NCI-H1694 (cell line): Measurements from ENCODE around the gene C1RL.
A peak's percentile ranks its signal among the peaks of the same experiment; 100 is the strongest.

Experiments
- DNase-seq: peaks from one replicate; lab custom pipeline; 2025; lab: John Stamatoyannopoulos, UW

The C1RL gene, protein sequence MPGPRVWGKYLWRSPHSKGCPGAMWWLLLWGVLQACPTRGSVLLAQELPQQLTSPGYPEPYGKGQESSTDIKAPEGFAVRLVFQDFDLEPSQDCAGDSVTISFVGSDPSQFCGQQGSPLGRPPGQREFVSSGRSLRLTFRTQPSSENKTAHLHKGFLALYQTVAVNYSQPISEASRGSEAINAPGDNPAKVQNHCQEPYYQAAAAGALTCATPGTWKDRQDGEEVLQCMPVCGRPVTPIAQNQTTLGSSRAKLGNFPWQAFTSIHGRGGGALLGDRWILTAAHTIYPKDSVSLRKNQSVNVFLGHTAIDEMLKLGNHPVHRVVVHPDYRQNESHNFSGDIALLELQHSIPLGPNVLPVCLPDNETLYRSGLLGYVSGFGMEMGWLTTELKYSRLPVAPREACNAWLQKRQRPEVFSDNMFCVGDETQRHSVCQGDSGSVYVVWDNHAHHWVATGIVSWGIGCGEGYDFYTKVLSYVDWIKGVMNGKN

DNA sequence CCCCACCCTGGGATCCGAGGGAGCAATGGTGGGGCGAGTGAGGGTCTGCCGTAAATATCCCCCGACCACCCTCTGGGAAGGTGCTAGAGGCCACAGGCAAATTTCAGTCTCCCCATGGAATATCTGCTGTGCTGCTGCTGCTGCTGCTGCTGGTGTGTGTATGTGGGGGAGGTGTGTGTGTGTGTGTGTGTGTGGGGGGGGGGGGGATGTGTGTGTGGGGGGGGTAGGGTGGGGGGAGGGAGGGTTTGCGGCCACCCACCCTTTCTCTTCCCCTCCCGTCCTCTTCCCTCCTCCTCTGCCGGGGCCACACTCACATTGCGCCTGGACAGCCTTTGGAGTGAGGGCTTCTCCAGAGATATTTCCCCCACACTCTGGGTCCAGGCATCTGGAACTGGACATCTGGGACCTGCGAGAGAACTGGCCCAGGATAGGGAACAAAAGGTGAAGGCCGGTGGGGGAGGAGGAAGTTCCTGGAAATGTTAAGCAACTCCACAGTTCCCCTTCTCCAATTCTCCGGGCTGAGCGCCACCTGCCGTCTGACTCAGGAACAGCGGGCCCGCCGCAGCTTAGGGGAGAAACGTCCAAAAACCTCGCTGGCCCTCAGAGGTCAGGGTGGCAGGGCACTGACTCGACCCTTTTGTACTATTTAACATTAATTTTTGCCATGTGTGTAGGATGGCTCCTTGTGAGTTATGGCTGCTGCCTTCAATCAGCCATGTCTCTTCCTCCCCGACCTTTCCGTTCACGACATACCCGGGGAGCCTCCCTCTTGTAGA, at the start of gene C1RL:
Gene C1RL (minus strand): TSS at position 419 of the 776 bp plus-strand sequence. CDS start 34 bp downstream, at position 385.
- DNase-seq = peak; percentile 20

DNA sequence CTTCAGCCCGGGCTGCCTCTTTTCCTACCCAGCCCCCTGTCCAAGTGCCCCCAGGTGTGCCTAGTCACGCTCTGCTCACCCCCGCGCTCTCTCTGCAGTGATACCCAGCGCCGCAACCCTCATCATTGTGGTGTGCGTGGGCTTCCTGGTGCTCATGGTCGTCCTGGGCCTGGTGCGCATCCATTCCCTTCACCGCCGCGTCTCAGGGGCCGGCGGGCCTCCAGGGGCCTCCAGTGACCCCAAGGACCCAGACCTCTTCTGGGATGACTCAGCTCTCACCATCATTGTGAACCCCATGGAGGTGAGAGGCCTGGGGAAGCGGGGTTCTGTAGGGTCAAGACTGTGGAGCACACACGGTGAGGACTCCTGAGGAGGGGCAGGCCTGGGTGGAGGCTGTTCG, 48.4 kb upstream of the C1RL start:
- DNase-seq = no peak

DNA sequence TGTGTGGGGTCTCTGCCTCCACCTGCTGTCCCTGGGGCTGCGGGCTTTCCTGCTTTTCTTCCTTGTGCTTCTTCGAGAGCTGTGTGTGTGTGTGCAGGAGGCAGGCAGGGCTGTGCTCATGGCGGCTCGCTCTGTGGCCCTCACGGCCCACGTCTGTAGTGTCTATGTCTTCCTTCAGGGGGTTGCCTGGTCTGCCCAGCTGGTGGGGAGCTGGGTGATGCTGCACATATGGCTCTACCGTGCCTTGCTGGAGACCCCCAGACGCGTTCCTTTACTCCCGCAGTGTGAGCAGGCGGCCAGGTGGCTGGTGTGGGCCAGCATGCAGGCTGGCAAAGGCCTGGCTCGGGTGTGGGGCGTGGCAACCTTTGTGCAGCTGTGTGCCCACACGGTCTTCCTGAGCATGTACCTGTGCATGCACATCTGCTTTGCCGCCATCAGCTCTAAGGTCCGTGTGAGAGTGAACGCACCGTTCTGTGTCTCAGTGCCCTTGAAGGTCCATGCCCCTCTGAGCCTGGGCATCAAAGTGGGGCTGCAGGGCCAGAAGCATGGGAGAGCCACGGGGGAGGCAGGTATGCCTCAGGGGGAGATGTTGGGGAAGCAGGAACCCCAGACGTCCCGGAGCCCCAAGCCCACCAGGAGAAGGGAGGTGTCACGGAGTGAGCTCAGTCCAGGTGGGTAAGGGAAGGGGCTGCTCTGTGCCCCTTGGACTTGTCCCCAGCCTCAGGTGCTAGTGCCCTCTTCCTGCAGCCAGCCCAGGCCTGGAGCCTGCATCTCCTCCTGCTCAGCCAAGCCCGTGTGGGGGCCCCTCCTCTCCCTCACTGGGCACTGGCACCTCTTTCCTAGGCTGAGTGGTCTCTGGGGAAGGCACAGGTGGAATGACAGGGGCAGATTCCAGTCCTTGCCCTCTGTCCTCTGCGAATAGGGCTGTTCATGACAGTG, 47.5 kb upstream of the C1RL start:
- DNase-seq = no peak

DNA sequence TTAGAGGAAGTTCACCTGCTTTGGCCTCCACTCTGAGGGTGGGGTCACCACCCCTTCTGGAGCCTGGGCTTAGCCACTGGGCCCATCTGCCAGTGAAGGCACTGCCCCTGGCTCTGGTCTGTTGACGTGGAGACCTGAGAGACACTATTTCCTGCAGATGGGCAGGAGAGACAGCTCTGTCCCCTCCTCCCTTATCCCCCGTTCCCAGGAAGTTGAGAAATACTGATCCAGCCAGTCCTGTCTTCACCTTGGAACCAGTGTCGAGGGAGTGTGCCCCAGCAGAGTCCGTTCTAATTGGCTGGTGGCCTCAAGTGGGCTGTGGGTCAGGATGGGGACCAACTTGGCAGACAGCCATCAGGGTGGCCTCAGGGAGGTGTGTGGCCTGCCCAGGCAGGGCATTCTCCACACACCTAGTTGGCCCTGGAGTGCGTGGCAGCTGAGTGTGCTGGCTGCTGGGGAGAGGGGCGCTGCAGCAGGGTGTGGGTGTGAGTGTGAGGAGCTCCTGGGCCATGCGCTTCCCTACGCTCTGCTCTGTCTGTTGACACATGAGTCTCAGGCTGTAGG, 46.5 kb upstream of the C1RL start:
- DNase-seq = no peak

DNA sequence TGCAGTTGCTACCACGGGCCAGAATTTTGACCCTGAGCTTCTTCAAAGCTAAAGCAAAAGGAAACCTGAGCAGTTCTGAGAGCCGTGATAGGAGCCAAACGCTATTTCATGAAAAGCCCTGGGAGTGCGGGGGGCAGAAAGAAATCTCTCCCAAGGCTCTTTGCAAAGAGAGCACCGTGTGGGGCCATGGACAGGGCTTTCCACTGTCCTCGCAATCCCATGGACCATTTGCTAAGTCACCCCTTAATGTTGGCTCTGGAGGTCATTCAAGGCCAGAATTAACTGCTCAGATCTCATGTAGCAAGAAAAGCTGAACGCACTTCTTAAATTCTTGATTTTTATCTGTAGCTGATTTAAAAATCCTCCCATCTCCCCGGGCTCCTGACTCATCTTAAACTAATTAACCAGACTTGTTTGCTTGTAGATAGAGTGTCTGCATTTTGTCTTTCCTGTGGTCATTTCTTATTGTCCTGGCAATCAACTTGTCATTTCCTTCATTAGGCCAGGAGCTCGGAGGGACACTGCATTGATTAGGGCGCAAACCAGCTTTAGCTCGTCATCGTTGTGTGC, 46.0 kb upstream of the C1RL start:
- no peak for DNase-seq

DNA sequence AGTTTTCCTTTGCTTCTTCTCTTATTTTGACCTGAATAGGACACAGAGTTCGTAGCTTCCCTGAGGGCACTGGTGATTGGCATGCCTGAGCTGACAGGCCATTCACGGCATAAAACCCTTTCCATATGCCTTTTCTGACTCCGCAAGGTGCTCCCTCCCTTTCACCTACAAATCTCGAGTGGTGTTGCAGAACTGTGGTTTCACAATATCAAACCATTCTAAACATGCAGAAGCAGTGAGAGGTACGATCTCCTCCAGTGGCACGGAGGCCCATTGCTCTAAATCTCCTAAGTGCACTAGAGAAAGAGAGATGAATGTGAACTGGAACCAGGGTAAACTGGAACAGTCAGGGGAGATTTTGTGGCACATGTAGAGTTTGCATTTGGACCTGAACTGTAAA, 45.0 kb upstream of the C1RL start:
- DNase-seq = no peak

DNA sequence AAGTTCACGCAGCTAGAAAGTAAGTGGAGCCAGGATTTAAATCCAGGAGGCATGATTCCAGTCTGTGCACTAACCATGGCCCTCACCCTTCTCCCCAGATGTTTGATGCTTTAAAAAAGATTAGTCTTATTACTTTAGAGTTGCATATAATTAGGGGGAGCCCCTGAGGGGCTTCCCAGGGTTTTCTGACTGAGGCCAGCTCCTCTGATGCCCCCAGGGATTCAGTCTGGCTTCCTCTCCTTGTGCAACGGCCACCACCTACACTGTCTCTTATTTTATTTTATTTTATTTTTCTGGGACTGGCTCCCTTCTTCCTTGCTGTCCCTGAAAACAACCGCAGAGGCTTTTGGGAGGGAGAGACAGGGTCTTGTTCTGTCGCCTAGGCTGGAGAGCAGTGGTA, 43.8 kb upstream of the C1RL start:
- DNase-seq = no peak

DNA sequence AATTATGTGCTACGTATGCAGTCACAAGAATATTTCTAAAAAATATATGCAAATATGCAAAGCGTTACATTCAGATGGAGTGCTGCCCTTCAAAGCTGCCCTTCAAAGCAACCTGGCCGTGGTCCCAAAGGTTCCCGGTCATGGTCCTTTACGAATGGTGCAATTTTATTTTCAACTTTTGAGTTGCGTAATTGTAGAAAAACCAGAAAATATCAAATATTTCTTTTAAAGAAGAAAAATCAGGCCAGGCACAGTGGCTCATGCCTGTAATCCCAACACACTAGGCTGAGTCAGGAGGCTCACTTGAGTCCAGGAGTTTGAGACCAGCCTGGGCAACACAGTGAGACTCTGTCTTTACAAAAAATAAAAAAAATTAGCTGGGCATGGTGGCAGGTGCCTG, 42.5 kb upstream of the C1RL start:
- no peak for DNase-seq

DNA sequence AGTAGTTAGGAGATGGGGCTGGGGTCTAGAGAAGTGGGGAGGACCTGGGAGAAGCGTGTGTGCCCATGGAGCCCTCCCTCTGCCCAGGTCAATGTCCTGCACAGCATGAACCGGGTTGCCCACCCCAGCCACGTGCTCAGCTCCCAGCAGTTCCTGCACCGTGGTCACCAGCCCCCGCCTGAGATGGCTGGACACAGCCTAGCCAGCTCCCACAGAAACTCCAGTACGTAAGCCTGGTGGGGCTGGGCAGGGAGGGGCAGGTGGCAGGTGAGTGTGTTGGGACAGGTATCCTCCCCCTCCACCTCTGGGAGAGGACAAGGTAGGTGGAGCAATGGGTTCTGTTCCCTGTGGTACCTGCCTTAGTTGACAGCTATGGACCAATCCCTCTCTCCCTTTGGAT, 41.8 kb upstream of the C1RL start:
- DNase-seq = no peak

DNA sequence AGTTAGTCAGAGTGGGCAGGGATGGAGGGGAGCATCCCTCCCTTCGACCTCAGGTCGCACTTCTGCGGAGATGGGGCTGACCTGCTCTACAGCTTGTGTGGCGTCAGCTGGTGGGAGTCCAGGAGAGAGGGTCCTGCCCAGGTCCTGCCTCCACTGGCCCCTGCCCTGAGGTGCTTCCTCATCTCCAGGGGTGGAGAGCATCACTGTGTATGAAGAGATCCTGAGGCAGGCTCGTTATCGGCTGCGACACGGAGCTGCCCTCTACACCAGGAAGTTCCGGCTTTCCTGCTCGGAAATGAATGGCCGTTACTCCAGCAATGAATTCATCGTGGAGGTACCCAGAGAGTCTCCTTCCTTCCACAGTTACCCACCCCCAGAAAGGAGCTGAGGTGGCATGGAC, 41.3 kb upstream of the C1RL start:
- no peak for DNase-seq

DNA sequence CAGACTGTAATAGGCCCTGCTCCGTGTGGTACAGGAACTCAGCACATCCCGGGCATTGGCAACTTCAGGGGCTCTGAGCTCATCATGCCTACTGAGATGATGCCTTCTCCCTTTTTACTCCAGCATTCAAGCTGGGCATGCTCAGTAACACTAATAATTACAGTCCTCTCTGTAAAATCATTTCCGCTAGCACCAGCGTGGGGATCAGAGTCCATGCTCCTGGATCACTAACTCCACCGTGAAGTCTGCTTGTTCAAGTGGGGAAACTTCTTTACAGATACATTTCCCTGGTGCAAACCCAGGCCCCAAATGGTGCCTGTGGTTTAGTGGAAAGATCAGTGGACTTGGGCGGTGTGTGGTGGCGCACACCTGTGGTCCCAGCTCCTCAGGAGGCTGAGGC, 37.9 kb upstream of the C1RL start:
- DNase-seq = no peak

DNA sequence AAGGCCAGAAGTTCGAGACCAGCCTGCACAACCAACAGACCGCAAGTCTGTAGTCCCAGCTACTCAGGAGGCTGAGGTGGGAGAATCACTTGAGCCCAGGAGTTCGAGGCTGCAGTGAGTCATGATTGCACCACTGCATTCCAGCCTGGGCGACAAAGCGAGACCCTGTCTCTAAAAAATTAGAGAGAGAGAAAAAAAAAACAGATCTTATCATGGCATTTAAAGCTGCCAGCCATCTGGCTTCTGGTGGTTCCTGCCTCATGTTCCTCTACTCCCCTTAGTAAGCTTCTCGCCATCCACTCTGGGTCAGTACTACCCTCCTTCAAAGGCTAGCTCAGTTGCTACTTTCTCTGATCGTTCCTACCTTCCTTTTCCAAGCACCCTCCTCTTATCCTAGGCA, 37.2 kb upstream of the C1RL start:
- no peak for DNase-seq

DNA sequence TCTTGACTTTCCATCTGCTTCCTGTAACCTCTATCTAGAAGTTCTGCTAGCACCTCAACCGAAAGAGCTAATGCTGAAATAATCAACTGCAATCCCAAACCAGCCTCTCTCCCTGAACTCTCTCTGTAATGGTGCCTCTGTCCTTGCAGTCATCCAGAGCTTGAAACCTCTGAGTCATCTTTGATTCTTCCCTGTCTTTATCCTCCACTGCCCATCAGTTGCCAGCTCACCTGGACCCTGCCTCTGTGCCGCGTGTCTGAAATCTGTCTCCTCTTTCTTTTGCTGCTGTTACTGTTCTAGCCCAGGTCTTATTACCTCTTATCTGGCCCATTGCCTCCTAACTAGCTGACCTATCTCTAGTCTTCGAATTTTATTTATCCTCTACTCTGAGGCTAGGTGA, 36.7 kb upstream of the C1RL start:
- no peak for DNase-seq

DNA sequence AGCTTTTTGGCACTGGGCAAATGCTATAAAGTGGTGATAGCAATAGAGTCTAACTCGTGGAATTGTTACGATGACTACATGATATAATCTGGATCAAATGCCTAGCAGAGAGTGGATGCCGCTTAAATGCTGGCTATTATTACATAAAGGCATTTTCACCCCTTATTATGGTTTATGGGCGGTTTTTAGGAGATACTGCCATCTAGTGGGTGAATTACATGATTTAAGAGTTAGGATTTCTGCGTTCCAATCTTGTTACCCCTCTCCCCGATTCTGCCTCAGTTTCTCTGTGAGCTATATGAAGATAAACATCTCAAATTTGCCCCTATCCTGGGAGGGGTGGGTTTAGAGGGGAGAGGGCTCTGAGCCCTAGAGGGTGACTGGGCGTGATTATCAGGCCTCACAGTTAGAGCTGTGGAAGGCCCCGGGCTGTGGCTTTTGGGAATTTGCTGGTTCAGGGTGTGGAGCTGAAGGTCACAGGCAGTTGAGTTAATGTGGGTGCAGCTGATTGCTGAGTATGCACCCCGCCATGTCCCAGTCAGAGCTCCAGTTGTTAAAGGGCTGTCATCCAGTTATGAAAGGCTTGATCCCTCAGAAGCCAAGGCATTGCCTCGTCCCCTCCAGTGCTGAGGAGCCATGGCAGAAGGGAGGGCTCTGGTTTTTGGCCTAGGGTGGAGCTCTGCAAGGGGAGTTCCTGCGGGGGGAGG, 35.6 kb upstream of the C1RL start:
- DNase-seq = peak; percentile 65

DNA sequence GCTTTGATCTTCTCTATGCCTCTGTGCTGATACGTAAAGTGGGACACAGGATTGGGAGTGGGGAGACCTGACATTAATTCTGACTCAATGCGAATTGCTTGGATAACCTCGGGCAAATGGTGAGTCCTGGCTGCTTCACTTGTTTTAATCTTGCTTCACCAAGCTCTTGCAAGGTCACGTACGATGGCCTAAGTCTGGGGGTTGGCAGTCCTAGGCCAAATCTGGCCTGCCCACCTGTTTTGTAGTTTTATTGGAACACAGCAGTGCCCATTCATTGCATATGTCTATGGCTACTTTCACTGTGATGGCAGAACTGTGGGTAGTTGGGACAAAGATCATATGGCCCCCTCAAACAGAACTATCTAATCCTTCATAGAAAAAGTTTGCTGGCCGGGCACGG, 34.5 kb upstream of the C1RL start:
- no peak for DNase-seq

DNA sequence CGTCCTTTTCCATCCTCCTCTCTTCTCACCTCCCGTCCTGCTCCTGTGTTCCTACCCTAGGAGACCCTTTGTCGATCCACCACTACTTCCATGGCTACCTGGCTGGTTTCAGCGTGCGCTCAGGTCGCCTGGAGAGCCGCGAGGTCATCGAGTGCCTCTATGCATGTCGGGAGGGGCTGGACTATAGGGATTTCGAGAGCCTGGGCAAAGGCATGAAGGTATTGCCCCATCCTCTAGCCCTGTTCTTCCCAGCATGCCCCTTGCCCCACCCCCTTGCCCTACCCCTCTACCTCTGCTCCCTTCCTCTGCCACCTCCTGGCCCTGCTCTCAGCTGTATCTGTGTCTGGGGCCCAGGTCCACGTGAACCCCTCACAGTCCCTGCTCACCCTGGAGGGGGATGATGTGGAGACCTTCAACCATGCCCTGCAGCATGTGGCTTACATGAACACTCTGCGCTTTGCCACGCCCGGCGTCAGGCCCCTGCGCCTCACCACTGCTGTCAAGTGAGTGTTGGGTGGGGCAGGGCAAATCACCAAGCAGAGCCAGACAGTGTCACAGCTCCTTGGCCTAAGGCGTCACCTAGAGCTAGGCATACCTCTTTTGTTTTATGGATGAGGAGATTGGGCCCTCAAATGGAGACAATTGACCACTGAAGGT, 33.9 kb upstream of the C1RL start:
- DNase-seq = no peak

DNA sequence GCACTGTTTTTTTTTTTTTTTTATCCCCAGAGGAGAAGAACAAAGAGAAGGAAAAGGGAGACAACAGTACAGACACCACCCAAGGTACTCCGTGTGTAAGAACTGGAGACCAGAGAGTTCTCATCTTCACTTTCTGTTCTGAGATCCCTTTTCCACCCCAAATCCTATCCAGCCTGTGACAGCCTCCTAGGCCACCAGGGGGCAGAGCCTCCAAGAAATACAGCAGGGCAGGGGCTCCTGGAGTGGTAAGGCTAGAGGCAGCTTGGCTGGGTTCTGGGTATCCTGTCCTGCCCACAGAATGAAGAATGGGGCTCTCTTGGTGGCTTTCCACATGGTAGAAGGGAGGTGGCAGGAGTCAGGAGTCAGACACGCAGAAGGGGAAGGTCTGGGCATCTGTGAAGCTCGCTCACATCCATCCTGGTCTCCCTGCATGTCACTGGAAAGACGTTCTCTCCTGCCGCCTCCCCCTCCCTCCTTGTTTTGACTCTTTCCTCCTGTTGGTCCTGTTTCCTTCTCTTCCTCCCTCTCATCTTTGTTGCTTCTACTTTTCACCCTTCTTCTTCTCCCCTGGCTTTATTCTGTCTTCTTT, 33.1 kb upstream of the C1RL start:
- peak; percentile 31 for DNase-seq

DNA sequence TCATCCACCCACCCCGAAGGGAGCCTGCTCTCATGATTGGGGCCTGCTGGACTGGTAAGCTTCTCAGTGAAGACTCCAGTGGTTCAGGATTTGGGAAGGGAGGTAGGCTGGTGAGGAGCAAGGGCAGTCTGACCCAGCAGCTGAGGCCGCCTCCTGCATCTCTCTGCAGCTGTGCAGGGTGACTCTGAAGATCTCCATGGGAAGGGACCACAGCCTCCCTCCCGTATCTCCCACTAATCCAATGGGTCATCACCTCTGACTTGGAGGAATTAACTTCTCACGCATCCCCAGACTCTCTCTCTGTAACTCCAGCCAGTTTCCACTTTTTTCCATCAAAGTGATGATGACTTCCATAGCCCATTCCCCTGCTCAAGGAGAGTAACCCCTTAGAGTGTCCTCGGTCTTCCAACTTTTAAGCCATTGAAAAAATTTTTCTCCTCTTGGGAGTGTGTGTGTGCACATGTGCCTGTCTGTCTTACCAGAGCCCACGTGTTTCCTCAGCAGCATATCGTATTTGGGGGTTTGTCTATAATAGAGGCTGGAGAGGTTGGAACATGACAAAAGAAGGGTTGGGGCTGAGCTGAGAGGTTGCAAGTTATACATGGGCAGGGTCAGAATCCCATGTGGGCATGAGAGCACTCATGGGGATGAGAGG, 32.5 kb upstream of the C1RL start:
- DNase-seq = no peak

DNA sequence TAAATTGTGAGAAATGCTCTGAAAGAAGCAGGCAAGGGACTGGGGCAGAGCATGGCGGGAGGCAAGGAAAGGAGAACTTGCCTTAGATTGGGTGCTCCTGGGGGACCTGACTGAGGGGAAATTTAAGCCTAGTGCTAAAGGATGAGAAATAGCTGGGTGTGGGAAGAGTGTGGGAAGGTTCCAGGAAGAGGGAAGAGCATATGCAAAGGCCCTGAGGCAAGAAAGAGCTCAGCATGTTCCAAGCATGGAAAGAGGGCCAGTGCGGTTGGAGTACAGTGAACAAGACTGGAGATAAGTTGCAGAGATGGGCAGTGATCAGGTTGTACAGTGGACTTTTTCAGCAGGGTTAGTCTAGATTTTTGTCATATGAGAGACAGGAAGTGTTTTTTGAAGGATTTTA, 30.2 kb upstream of the C1RL start:
- no peak for DNase-seq
